ENCODE data around the gene ARHGAP28. TPM values are rescaled to one million over a fixed set of nuclear protein-coding genes. Genes with fewer than 3 reads are reported as not detected.
"Not testable (repeated sequence)": the region's sequence is repeated elsewhere in the genome, so short reads cannot be mapped to it uniquely, and the experiment has no call there.

Gene ARHGAP28
- total RNA-seq, 3 donors from 2014 or later = 7.3 to 13.0 (median 10.8) TPM

- intact Hi-C loops (cut with DNase I; ENCODE audit: low total_unique reads) = no loop called here
Observed at GRCh38 chr18:6793986-6794385, 64.5 kb downstream of the ARHGAP28 start.

DNA sequence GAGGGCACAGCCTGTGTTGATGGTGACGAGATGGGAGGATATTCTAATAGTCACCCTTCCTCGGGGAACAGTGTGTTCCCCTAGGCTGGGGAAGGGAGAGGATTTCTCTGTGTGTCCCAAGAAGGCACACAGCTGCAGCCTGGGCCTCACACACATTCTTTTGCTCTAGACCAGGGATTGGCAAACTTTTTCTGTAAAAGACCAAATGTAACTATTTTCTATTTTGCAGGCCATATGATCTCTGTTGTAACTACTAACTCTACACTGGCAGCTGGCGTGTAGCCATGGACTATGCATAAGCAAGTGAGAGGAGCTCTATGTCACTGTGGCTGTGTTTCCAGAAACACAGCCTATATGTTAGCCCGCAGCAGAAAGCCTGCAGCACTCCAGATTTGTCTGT, 65.8 kb downstream of the ARHGAP28 start:
- Histone ChIP-seq H3K4me3 (no peak overlapping the region), H3K4me1 (no peaks in the 10 kb centered on the region), H3K27me3 (no peaks in the 10 kb centered on the region), H3K36me3 (no peaks in the 10 kb centered on the region), H3K27ac (no peak overlapping the region), H3K9me3 (no peaks in the 10 kb centered on the region)
- no peak for DNase-seq (ENCODE audit: low spot score in 2 of 2)
- intact Hi-C loops (cut with DNase I; ENCODE audit: low total_unique reads) = no loop called here
- no peak for TF ChIP-seq POLR2A (IDR thresholded peaks at IDR 0.05)

More at GRCh38 chr18:6793986-6794385, 64.5 kb downstream of the ARHGAP28 start:
- no peaks in the 10 kb centered on the region for H3K4me1 ChIP-seq
- H3K27me3 ChIP-seq = no peaks in the 10 kb centered on the region
- DNase-seq (ENCODE audit: low spot score in 2 of 2) = no peak
- H3K36me3 ChIP-seq = no peaks in the 10 kb centered on the region
- H3K27ac ChIP-seq = no peak overlapping the region
- no peak for TF ChIP-seq CTCF (IDR thresholded peaks at IDR 0.05)
- no peak for TF ChIP-seq POLR2AphosphoS5 (IDR thresholded peaks at IDR 0.05)
- TF ChIP-seq POLR2A (IDR thresholded peaks at IDR 0.05) = no peak
- H3K4me3 ChIP-seq = no peak overlapping the region
- no peaks in the 10 kb centered on the region for H3K9me3 ChIP-seq

DNA sequence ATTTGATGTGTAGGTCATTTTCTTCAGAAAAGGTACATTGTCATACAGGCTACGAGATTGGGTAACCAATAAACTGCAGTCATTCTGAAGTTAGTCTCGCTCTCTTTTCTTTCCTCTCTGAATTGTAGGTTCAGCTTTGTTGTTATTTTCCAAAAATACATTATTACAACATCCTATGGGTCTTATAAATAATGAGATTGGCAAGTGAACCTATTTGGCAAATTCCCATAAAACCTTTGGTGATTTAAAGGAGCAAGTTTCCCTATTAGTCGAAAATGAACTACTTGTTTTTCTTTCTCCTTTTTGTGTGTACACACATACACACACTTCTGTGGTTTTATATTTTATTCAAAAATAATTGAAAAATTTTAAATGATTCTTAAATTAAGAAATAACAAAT, 67.0 kb downstream of the ARHGAP28 start:
- intact Hi-C loops (cut with DNase I; ENCODE audit: low total_unique reads) = no loop called here
- Histone ChIP-seq H3K4me1 (no peaks in the 10 kb centered on the region), H3K27me3 (no peaks in the 10 kb centered on the region), H3K4me3 (no peak overlapping the region), H3K36me3 (no peaks in the 10 kb centered on the region), H3K27ac (no peak overlapping the region), H3K9me3 (no peaks in the 10 kb centered on the region)
- TF ChIP-seq CTCF (IDR thresholded peaks at IDR 0.05) (no peak), POLR2A (IDR thresholded peaks at IDR 0.05) (no peak), POLR2AphosphoS5 (IDR thresholded peaks at IDR 0.05) (no peak)
- DNase-seq (ENCODE audit: low spot score in 2 of 2) = no peak

DNA sequence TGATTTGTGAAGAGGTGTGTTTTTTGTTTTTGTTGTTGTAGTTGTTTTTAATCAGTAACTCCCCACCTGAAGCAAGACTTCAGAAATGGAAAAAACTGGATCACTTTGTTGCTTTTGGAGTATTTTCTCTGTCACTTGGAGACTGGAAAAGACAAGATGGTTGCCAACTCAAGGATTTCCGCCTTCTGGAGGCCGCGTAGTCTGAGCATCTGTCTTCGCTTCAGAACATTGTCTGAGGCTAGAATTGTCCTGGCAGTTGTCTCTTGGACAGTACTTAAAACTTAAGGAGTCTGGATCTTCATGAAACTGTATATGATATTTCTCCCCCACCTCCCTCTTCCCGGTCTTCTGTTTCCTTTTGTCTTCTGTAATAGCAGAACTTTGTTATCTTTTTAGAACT, 67.7 kb downstream of the ARHGAP28 start:
- no peak overlapping the region for H3K4me3 ChIP-seq
- intact Hi-C loops (cut with DNase I; ENCODE audit: low total_unique reads) = no loop called here
- no peak for DNase-seq (ENCODE audit: low spot score in 2 of 2)
- no peaks in the 10 kb centered on the region for H3K36me3 ChIP-seq
- H3K27ac ChIP-seq = no peak overlapping the region
- H3K27me3 ChIP-seq = no peaks in the 10 kb centered on the region
- no peak for TF ChIP-seq POLR2AphosphoS5 (IDR thresholded peaks at IDR 0.05)
- TF ChIP-seq CTCF (IDR thresholded peaks at IDR 0.05) = no peak
- no peak for TF ChIP-seq POLR2A (IDR thresholded peaks at IDR 0.05)
- peaks cover 0 to 4% of the 10 kb centered on the region in 2 donors for H3K9me3 ChIP-seq
- H3K4me1 ChIP-seq = no peaks in the 10 kb centered on the region

DNA sequence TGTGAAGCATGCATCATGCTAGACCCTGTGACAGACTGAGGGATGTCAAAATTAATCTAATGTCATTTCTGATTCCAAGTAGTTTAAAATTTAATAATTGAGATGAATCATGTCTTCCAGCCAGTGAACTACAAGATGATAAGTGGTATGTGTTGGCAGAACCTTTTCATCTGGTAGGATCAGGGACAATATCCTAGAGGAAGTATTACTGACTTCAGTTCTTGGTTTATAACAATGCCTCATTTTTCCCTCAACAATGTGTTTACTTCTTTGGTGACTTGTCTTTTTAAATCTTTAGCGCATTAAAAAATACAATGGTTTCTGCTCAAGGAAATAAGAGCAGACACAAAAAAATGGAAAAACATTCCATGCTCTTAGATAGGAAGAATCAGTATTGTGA, 69.4 kb downstream of the ARHGAP28 start:
- Histone ChIP-seq H3K4me1 (no peaks in the 10 kb centered on the region), H3K27me3 (no peaks in the 10 kb centered on the region), H3K36me3 (no peaks in the 10 kb centered on the region), H3K27ac (no peak overlapping the region), H3K4me3 (no peak overlapping the region), H3K9me3 (peaks cover 5 to 12% of the 10 kb centered on the region in 2 donors)
- TF ChIP-seq POLR2AphosphoS5 (IDR thresholded peaks at IDR 0.05) = no peak
- TF ChIP-seq POLR2A (IDR thresholded peaks at IDR 0.05) = no peak
- TF ChIP-seq CTCF (IDR thresholded peaks at IDR 0.05) = no peak
- DNase-seq (ENCODE audit: low spot score in 2 of 2) = no peak
- intact Hi-C loops (cut with DNase I; ENCODE audit: low total_unique reads) = no loop called here

DNA sequence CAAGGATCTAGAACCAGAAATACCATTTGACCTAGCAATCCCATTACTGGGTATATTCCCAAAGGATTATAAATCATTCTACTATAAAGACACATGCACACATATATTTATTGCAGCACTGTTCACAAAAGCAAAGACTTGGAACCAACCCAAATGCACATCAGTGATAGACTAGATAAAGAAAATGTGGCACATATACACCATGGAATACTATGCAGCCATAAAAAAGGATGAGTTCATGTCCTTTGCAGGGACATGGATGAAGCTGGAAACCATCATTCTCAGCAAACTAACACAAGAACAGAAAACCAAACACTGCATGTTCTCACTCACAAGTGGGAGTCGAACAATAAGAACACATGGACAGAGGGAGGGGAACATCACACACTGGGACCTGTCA, 70.8 kb downstream of the ARHGAP28 start:
- H3K9me3 ChIP-seq = peaks cover 6 to 12% of the 10 kb centered on the region in 2 donors
- H3K4me3 ChIP-seq; H3K27ac ChIP-seq; H3K4me1 ChIP-seq; H3K36me3 ChIP-seq; DNase-seq (ENCODE audit: low spot score in 2 of 2); H3K27me3 ChIP-seq; intact Hi-C loops (cut with DNase I; ENCODE audit: low total_unique reads): not testable (repeated sequence)
